Skin of body (tissue), 2 donors: ENCODE measurements around the gene CALCOCO2. TPM values are rescaled to one million over a fixed set of nuclear protein-coding genes. Genes with fewer than 3 reads are reported as not detected.
"Not testable (repeated sequence)": the region's sequence is repeated elsewhere in the genome, so short reads cannot be mapped to it uniquely, and the experiment has no call there.

Experiments
- DNase-seq: peaks from one replicate; lab custom pipeline; 2025; lab: John Stamatoyannopoulos, UW
- total RNA-seq: library from RNA; depleted of rRNA; stranded (reverse); fragments of >200 nt; gene quantifications from one replicate; pipeline ENCODE4 v1.2.3, GENCODE V29; 2014

The CALCOCO2 gene
- total RNA-seq: 44.8 TPM

- peak; percentile 87 for DNase-seq
These were observed at the start of gene CALCOCO2 for GRCh38 chr17:48830840-48831548. Gene CALCOCO2 (plus strand): TSS chr17:48831035. CDS start chr17:48841708, 10,673 bp downstream.

- DNase-seq: no peak
These were observed 43.0 kb upstream of the CALCOCO2 start for GRCh38 chr17:48787828-48788227.

DNA sequence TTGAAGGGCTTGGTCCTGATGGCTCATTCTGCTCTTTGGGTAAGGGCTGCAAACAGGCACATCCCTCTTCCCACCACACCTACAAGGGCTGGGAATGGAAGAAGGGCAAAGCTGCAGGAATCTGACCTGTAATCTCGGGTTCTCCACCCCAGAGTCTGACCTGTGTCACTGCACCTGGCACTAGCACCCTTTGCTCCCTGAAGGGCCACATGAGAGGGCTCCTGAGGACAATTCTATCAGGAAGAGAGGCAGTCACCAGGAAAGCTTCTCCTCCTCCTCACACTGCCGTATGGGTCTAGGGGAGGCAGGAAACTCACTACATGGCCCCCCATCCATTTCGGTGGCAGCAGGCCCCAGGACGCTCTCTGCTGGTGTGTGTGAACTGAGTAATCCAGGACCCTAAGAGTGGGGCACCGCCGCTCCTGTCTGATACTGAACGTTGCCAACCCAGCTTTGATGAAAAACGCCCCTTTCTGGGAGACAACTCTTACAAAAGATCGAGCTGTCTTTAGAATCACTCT is 40.2 kb upstream of the CALCOCO2 start:
- no peak for DNase-seq

- DNase-seq: peak; percentile 64
These were observed 39.5 kb upstream of the CALCOCO2 start for GRCh38 chr17:48791128-48792032.

- DNase-seq: no peak
These were observed 38.6 kb upstream of the CALCOCO2 start for GRCh38 chr17:48792033-48792798.

GRCh38 chr17:48795444-48796162 is 35.2 kb upstream of the CALCOCO2 start:
- DNase-seq: no peak

GRCh38 chr17:48796163-48796522 is 34.7 kb upstream of the CALCOCO2 start:
- DNase-seq: not testable (repeated sequence)

DNA sequence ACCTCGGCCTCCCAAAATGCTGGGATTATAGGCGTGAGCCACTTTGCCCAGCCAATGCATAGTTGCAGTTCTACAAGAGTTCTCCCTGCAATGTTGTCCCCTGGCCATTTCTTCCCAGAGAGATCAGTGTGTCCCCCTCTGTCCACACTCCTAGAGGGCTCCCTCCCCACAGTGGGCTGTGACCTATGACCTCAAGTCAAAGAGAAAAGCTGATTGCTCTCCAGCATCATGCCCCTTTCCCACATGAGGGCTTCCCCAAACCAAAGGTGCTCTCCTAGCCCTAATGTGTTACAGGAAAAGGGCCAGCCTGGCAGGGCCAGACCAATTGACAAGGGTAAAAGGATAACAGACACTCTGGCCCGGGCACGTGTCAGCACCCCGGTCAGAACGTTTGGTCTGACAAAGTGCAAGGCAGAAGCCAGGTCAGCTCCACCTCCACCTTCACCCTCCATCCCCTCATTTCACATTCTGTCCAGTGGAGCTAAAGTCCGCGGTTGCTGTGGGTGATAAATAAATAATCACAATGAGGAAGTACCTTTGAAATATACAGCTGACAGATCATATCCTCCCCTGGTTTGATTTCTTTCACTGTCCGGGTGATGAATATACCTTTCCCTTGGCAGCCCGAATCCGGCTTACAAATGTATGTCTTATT is 31.6 kb upstream of the CALCOCO2 start:
- DNase-seq: no peak

DNA sequence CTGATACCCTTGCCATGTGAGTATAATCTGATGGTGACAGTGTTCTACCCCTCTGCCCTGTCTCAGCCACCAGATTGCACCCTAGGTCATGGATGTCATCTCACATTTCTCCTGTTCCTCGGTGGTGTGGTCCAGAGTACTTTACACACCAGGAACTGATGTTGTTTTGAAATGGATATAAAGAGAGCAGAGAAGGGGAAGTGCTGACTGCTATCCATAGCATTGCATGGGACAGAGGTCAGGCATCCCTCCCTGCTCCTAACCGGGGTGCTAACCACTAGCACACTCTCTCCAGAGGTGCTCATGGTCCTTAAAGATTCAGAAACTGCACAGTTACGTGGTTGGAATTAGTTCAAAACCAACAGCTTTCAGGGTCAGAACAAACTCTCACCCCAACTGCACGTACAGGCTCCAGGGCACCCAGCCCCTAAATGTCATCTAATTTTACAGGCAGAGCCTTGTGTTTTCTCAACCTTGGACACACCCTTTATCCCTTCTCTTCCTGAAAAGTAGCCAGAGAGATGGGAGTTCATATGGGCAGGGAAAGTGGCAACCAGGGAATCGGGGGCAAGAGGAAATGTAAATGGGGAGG is 30.1 kb upstream of the CALCOCO2 start:
- no peak for DNase-seq

DNA sequence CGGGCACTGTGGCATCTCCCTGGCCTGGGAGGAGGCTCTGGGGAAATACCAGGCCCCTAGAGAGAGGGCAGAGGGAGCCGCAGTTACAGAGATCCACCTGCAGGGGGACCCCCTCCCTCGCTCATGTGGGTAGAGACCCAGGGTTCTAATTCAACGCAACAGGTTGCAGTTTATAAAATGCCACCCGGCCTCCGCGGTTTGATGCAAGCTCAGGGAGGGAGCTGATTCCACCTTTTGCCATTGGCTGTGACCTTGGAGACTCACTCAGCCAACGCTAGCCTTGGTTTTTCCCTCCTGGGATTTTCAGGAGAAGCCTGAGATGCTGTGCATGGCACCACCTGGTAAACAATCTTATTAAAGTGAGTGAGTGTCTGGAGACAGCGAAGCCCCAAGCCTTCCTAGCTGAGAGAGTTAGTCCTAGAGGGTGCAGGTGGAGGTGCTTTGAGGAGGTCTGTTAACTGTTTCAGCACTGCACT is 25.9 kb upstream of the CALCOCO2 start:
- DNase-seq: no peak

GRCh38 chr17:48809182-48809581 is 21.7 kb upstream of the CALCOCO2 start:
- DNase-seq: no peak

DNA sequence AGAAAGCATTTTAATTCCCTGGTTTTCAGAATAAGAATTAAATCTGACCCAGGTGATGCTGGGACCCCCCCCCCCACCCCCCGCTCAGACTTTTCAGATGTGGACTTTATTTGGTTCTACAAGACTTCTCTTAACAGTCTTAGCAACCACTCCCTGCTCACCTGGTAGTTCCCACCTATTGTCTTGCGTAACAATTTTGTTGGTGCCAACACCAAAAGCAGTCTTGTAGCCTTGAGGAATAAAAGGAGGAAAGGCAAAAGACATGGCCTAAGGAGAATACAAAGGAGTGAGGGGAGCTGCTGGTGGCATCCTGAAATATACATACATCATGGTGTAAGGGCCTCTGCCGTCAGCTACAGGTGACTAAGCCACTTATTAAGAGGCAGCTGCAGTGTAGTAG is 18.8 kb upstream of the CALCOCO2 start:
- no peak for DNase-seq

GRCh38 chr17:48814504-48814903 is 16.3 kb upstream of the CALCOCO2 start:
- no peak for DNase-seq

DNA sequence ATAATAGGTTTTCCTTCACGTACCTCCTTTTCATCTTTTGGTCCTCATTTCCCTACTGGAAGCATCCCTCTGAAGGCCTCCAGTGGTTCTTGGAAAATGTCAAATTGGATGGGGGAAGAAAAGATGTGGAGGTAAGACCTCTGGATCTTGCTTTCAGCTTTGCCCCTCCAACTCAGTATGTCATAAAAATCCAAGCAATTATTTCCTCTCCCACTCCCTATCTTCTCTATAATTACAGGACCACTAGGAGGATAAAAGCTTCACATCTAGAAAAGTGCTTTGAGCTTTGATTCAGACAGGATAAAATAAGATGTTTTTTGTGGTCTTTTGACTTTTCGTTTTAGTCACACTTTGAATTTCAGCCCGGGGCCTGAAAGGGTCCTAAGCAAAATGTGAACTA is 15.5 kb upstream of the CALCOCO2 start:
- DNase-seq: no peak

- DNase-seq: no peak
These were observed 14.4 kb upstream of the CALCOCO2 start for GRCh38 chr17:48816438-48816773.

- no peak for DNase-seq
These were observed 13.9 kb upstream of the CALCOCO2 start, which contains the start of gene TTLL6 for GRCh38 chr17:48816774-48817590. Gene TTLL6 (minus strand): TSS chr17:48817229. CDS start chr17:48817072, 157 bp downstream.

DNA sequence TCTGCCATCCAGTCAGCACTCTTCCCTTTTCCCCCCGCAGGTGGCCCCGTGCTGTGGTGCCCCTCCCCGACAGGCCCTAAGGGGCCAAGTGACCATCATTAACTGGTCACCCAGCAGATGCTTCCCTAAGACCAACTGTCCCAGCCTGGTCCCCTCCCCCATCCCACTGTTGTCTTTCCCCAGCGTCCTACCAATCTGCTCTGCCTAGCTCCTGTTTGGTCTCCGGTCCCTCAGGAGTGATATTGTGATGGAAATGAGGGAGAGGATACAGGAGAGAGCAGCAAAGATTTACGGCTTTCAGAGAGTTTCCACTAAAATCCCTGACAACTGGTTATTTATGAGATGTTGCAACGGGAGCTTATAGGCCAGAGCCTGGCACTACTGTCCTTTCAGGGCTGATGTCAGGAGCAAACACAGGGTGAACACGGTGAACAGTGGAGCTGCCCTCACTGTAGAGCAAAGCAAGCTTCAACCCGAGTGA is 12.4 kb upstream of the CALCOCO2 start:
- DNase-seq: no peak

DNA sequence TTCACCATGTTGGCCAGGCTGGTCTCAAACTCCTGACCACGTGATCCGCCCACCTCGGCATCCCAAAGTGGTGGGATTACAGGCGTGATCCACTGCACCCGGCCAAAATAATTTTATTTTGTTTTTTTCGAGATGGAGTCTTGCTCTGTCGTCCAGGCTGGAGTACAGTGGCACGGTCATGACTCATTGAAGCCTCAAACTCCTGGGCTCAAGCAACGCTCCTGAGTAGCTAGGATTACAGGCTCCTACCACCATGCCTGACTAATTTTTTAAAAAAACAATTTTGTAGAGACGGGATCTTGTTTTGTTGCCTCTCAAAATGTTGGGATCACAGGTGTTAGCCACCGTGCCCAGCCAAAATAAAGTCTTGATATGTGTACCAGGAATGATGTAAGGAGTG is 11.4 kb upstream of the CALCOCO2 start:
- no peak for DNase-seq

DNA sequence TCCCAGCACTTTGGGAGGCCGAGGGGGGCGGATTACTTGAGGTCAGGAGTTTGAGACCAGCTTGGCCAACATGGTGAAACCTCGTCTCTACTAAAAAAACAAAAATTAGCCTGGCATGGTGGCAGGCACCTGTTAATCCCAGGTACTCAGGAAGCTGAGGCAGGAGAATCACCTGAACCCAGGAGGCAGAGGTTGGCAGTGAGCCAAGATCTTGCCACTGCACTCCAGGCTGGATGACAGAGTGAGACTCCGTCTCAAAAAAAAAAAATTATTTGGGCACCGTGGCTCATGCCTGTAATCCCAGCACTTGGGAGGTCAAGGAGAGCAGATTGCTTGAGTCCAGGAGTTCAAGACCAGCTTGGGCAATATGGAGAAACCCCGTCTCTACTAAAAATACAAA is 9.9 kb upstream of the CALCOCO2 start:
- DNase-seq: not testable (repeated sequence)
